H9 (cell line): ENCODE results near the gene TMEM114. TPM values are rescaled to one million over a fixed set of nuclear protein-coding genes. Genes with fewer than 3 reads are reported as not detected.

ENCODE experiments used
- DNase-seq: peaks from one replicate; pipeline ENCODE4 v3.0.0-alpha.2; 2017
- H2AFZ ChIP-seq: one replicate; pipeline ENCODE4 v1.6.1; 2013; ENCODE audit warnings: mild to moderate bottlenecking, low read length, control low read depth, moderate library complexity
- H2AK5ac ChIP-seq: 2 replicates; pipeline ENCODE4 v1.6.1; 2013; ENCODE audit warnings: low read length, control low read depth, mixed read lengths; ENCODE audit not compliant: insufficient read length
- H2BK120ac ChIP-seq: one replicate; pipeline ENCODE4 v1.6.1; 2013; ENCODE audit warnings: low read depth, mild to moderate bottlenecking, low read length, control low read depth, inconsistent platforms; ENCODE audit not compliant: poor library complexity, severe bottlenecking
- H2BK12ac ChIP-seq: 2 replicates; pipeline ENCODE4 v1.6.1; 2013; ENCODE audit warnings: low read length, control low read depth, mixed read lengths, low read depth; ENCODE audit not compliant: insufficient read length
- H2BK15ac ChIP-seq: 2 replicates; pipeline ENCODE4 v1.6.1; 2013; ENCODE audit warnings: low read depth, low read length, control low read depth
- H2BK20ac ChIP-seq: one replicate; pipeline ENCODE4 v1.6.1; 2013; ENCODE audit warnings: low read depth, mild to moderate bottlenecking, low read length, control low read depth, inconsistent platforms; ENCODE audit not compliant: poor library complexity, severe bottlenecking
- H2BK5ac ChIP-seq: 2 replicates; pipeline ENCODE4 v1.6.1; 2013; ENCODE audit warnings: low read length, control low read depth, mixed read lengths; ENCODE audit not compliant: insufficient read length
- H3K14ac ChIP-seq: 2 replicates; pipeline ENCODE4 v1.6.1; 2013; ENCODE audit warnings: low read length, control low read depth; ENCODE audit not compliant: insufficient read depth
- H3K18ac ChIP-seq: 2 replicates; pipeline ENCODE4 v1.6.1; 2013; ENCODE audit warnings: low read depth, mild to moderate bottlenecking, mixed read lengths, low read length, control low read depth; ENCODE audit not compliant: insufficient read length
- H3K23ac ChIP-seq: 2 replicates; pipeline ENCODE4 v1.6.1; 2013; ENCODE audit warnings: low read length, control low read depth, mixed read lengths, low read depth; ENCODE audit not compliant: insufficient read length
- H3K23me2 ChIP-seq: 2 replicates; pipeline ENCODE4 v1.6.1; 2013; ENCODE audit warnings: low read depth, mild to moderate bottlenecking, mixed read lengths, low read length, control low read depth; ENCODE audit not compliant: insufficient read length, poor library complexity, severe bottlenecking
- H3K27ac ChIP-seq: 2 replicates; pipeline ENCODE4 v1.5.1; 2013; ENCODE audit warnings: low read length, control low read depth, mixed read lengths, low read depth; ENCODE audit not compliant: insufficient read length
- H3K27me3 ChIP-seq: 2 replicates; pipeline ENCODE4 v1.6.1; 2013; ENCODE audit warnings: low read length, control low read depth, inconsistent platforms; ENCODE audit not compliant: insufficient read depth
- H3K4ac ChIP-seq: 2 replicates; pipeline ENCODE4 v1.6.1; 2013; ENCODE audit warnings: low read depth, mild to moderate bottlenecking, control low read depth, inconsistent platforms, low read length, moderate library complexity
- H3K4me1 ChIP-seq: 2 replicates; pipeline ENCODE4 v1.6.1; 2013; ENCODE audit warnings: low read length, control low read depth, inconsistent platforms; ENCODE audit not compliant: insufficient read depth
- H3K4me2 ChIP-seq: 2 replicates; pipeline ENCODE4 v1.6.1; 2013; ENCODE audit warnings: low read length, control low read depth, mixed read lengths; ENCODE audit not compliant: insufficient read length, insufficient read depth
- H3K56ac ChIP-seq: 2 replicates; pipeline ENCODE4 v1.6.1; 2013; ENCODE audit warnings: low read depth, mild to moderate bottlenecking, mixed read lengths, low read length, control low read depth; ENCODE audit not compliant: insufficient read length
- H3K79me1 ChIP-seq: 2 replicates; pipeline ENCODE4 v1.6.1; 2013; ENCODE audit warnings: low read depth, mild to moderate bottlenecking, moderate library complexity, low read length, control low read depth, inconsistent platforms; ENCODE audit not compliant: insufficient read depth, poor library complexity, severe bottlenecking
- H3K79me2 ChIP-seq: 2 replicates; pipeline ENCODE4 v1.6.1; 2013; ENCODE audit warnings: low read length, control low read depth, inconsistent platforms; ENCODE audit not compliant: insufficient read depth
- H3K9ac ChIP-seq: 2 replicates; pipeline ENCODE4 v1.6.1; 2013; ENCODE audit warnings: low read length, control low read depth, mixed read lengths; ENCODE audit not compliant: insufficient read length; ENCODE audit errors: extremely low read depth
- H3K9me3 ChIP-seq: one replicate; pipeline ENCODE4 v1.6.1; 2013; ENCODE audit warnings: low read depth, low read length, inconsistent platforms; ENCODE audit not compliant: control insufficient read depth
- H3T11ph ChIP-seq: one replicate; pipeline ENCODE4 v1.6.1; 2013; ENCODE audit warnings: mild to moderate bottlenecking, low read length, control low read depth, inconsistent platforms
- H4K20me1 ChIP-seq: one replicate; pipeline ENCODE4 v1.6.1; 2013; ENCODE audit not compliant: control insufficient read depth, insufficient read length, insufficient read depth
- H4K5ac ChIP-seq: 2 replicates; pipeline ENCODE4 v1.6.1; 2013; ENCODE audit warnings: low read depth, mild to moderate bottlenecking, mixed read lengths, low read length, control low read depth; ENCODE audit not compliant: insufficient read length
- H4K8ac ChIP-seq: replicated peaks from 2 replicates; pipeline ENCODE4 v1.6.1; 2013; ENCODE audit warnings: low read length, control low read depth, mixed read lengths, low read depth; ENCODE audit not compliant: insufficient read length
- H4K91ac ChIP-seq: 2 replicates; pipeline ENCODE4 v1.6.1; 2013; ENCODE audit warnings: low read depth, mild to moderate bottlenecking, moderate library complexity, mixed read lengths, low read length, control low read depth; ENCODE audit not compliant: insufficient read length
- H3K27ac Mint-ChIP-seq, 3 experiments: 2 replicates in 2 of 3; 3 replicates in 1 of 3; pipeline ENCODE4 v1.8.0; 2020 to 2021; ENCODE audit warnings: mixed read lengths in 3 of 3, mild to moderate bottlenecking in 1 of 3, moderate library complexity in 1 of 3
- H3K27me3 Mint-ChIP-seq: 2 replicates; pipeline ENCODE4 v1.8.0; 2021; ENCODE audit warnings: low read depth, mild to moderate bottlenecking, moderate library complexity, mixed read lengths
- H3K36me3 Mint-ChIP-seq, 3 experiments: 2 replicates in 2 of 3; 3 replicates in 1 of 3; pipeline ENCODE4 v1.8.0; 2020 to 2021; ENCODE audit warnings: low read depth in 3 of 3, mixed read lengths in 3 of 3; ENCODE audit not compliant: insufficient read depth in 1 of 3
- H3K4me1 Mint-ChIP-seq, 2 experiments: 2 replicates each; pipeline ENCODE4 v1.8.0; 2020; ENCODE audit warnings: mixed read lengths in 2 of 2
- H3K4me3 Mint-ChIP-seq, 2 experiments: 2 replicates in 1 of 2; 3 replicates in 1 of 2; pipeline ENCODE4 v1.8.0; 2020 to 2021; ENCODE audit warnings: mild to moderate bottlenecking in 2 of 2, mixed read lengths in 2 of 2, moderate library complexity in 1 of 2
- H3K9me3 Mint-ChIP-seq, 2 experiments: 2 replicates in 1 of 2; 3 replicates in 1 of 2; pipeline ENCODE4 v1.8.0; 2020; ENCODE audit warnings: mild to moderate bottlenecking in 2 of 2, mixed read lengths in 2 of 2, moderate library complexity in 1 of 2
- CTCF ChIP-seq: fragments of 200-600 bp; sonication (generic); conservative IDR thresholded peaks from 3 replicates; pipeline ENCODE4 v1.8.0; 2021; ENCODE audit warnings: antibody characterized with exemption, mild to moderate bottlenecking
- WGBS: extraction: QIAGEN DNeasy Blood & Tissue Kit; methylation state at CpG from one replicate; pipeline ENCODE4 v1.1.7; 2013; ENCODE audit warnings: missing lambda C conversion rate, low lambda C conversion rate, mixed read lengths; ENCODE audit not compliant: insufficient read length; ENCODE audit errors: extremely low coverage; 5-methylcytosine and 5-hydroxymethylcytosine counted together
- total RNA-seq: library from RNA; stranded (reverse); gene quantifications from 2 replicates; pipeline ENCODE4 v1.2.1, GENCODE V29; 2021

Gene TMEM114
- total RNA-seq, 1 experiment from 2014 or later = 0.33 TPM

- Histone ChIP-seq H3K27me3 (no peaks in the 10 kb centered on the region), H3K56ac (no peak overlapping the region), H2AK5ac (no peak overlapping the region), H4K20me1 (no peaks in the 10 kb centered on the region), H3K23ac (no peak overlapping the region), H4K91ac (no peak overlapping the region), H3K9me3 (no peaks in the 10 kb centered on the region), H3K9ac (no peak overlapping the region), H3K23me2 (no peaks in the 10 kb centered on the region), H4K8ac (no peak overlapping the region), H2BK120ac (no peak overlapping the region), H4K5ac (no peak overlapping the region), H2BK12ac (no peak overlapping the region), H3K4me1 (no peaks in the 10 kb centered on the region), H3K14ac (no peak overlapping the region), H3T11ph (no peak overlapping the region), H2BK20ac (no peak overlapping the region), H3K4ac (no peak overlapping the region), H3K4me2 (no peak overlapping the region), H3K18ac (no peak overlapping the region), H3K27ac (no peak overlapping the region), H2AFZ (no peak overlapping the region), H3K79me1 (no peaks in the 10 kb centered on the region), H3K79me2 (no peaks in the 10 kb centered on the region), H2BK5ac (no peak overlapping the region), H2BK15ac (no peak overlapping the region)
- no peak overlapping the region for H3K27ac Mint-ChIP-seq
- no peaks in the 10 kb centered on the region for H3K36me3 Mint-ChIP-seq
- no peaks in the 10 kb centered on the region for H3K4me1 Mint-ChIP-seq
- H3K4me3 Mint-ChIP-seq = no peak overlapping the region
- no peak for TF ChIP-seq CTCF
- DNase-seq = no peak
- no peaks in the 10 kb centered on the region for H3K9me3 Mint-ChIP-seq
- WGBS = no CpG with 5 or more reads among the region's 6 CpGs
- peaks cover 32% of the 10 kb centered on the region for H3K27me3 Mint-ChIP-seq
These were observed 52.5 kb downstream of the TMEM114 start for GRCh38 chr16:8537691-8538342.
